ENCODE results near the gene ADGRL3.

GRCh38 chr4:61630548-61630947, 430.4 kb downstream of the ADGRL3 start:
- TF ChIP-seq CTCF (IDR thresholded peaks at IDR 0.05; ENCODE audit: borderline replicate concordance, extremely low read depth, low read length, poor library complexity, severe bottlenecking) (no peak), EZH2 (IDR thresholded peaks at IDR 0.05; ENCODE audit: borderline replicate concordance, low read depth, low read length, severe bottlenecking) (no peak)
